ENCODE data around the gene TMEM63A. TPM values are rescaled to one million over a fixed set of nuclear protein-coding genes. Genes with fewer than 3 reads are reported as not detected.

Gene TMEM63A
- polyA plus RNA-seq, 1 donor from 2014 or later: not detected

- H3K9me2 ChIP-seq (ENCODE audit: insufficient read depth, low read length): no peaks in the 10 kb centered on the region
- no peak overlapping the region for H3K27ac ChIP-seq (ENCODE audit: low read length)
- no peaks in the 10 kb centered on the region for H3K9me3 ChIP-seq (ENCODE audit: low read length)
- TF ChIP-seq POLR2AphosphoS5 (IDR thresholded peaks at IDR 0.05) (no peak), EZH2 (IDR thresholded peaks at IDR 0.05; ENCODE audit: borderline replicate concordance, insufficient read depth, low read length, poor library complexity, severe bottlenecking) (no peak), CTCF (IDR thresholded peaks at IDR 0.05; ENCODE audit: poor library complexity, severe bottlenecking) (no peak), RAD21 (conservative IDR thresholded peaks at IDR 0.05) (no peak), MXI1 (conservative IDR thresholded peaks at IDR 0.05; ENCODE audit: poor library complexity, severe bottlenecking) (no peak), TAF1 (IDR thresholded peaks at IDR 0.05; ENCODE audit: low read depth) (no peak)
- H3F3A ChIP-seq (ENCODE audit: insufficient read depth, low read length, poor library complexity, severe bottlenecking): no peaks in the 10 kb centered on the region
- H3K9ac ChIP-seq (ENCODE audit: low read length): no peak overlapping the region
- H2AFZ ChIP-seq (ENCODE audit: low read depth, low read length): no peak overlapping the region
- H4K20me1 ChIP-seq (ENCODE audit: insufficient read depth): no peaks in the 10 kb centered on the region
- H3K36me3 ChIP-seq (ENCODE audit: insufficient read depth, low read length): no peaks in the 10 kb centered on the region
- H3K79me2 ChIP-seq (replicated peaks; ENCODE audit: insufficient read depth, low read length): no peaks in the 10 kb centered on the region
- no peak overlapping the region for H3K4me2 ChIP-seq (ENCODE audit: low read length)
- no peaks in the 10 kb centered on the region for H3K27me3 ChIP-seq (ENCODE audit: insufficient read depth, low read depth, low read length)
- H3K4me3 ChIP-seq (ENCODE audit: low read length): no peak overlapping the region
Observed at GRCh38 chr1:225866061-225866837, 15.9 kb downstream of the TMEM63A start.

GRCh38 chr1:225865514-225865913, 16.7 kb downstream of the TMEM63A start:
- Histone ChIP-seq H3F3A (ENCODE audit: insufficient read depth, low read length, poor library complexity, severe bottlenecking) (no peaks in the 10 kb centered on the region), H3K79me2 (replicated peaks; ENCODE audit: insufficient read depth, low read length) (no peaks in the 10 kb centered on the region), H3K9me2 (ENCODE audit: insufficient read depth, low read length) (no peaks in the 10 kb centered on the region), H3K4me3 (ENCODE audit: low read length) (no peak overlapping the region), H3K27ac (ENCODE audit: low read length) (no peak overlapping the region), H4K20me1 (ENCODE audit: insufficient read depth) (no peaks in the 10 kb centered on the region), H3K36me3 (ENCODE audit: insufficient read depth, low read length) (no peaks in the 10 kb centered on the region), H2AFZ (ENCODE audit: low read depth, low read length) (no peak overlapping the region), H3K9ac (ENCODE audit: low read length) (no peak overlapping the region), H3K9me3 (ENCODE audit: low read length) (no peaks in the 10 kb centered on the region), H3K27me3 (ENCODE audit: insufficient read depth, low read depth, low read length) (no peaks in the 10 kb centered on the region), H3K4me2 (ENCODE audit: low read length) (no peak overlapping the region)
- TF ChIP-seq CTCF (IDR thresholded peaks at IDR 0.05; ENCODE audit: poor library complexity, severe bottlenecking): no peak
- no peak for TF ChIP-seq EZH2 (IDR thresholded peaks at IDR 0.05; ENCODE audit: borderline replicate concordance, insufficient read depth, low read length, poor library complexity, severe bottlenecking)
- no peak for TF ChIP-seq POLR2AphosphoS5 (IDR thresholded peaks at IDR 0.05)
- no peak for TF ChIP-seq SMC3 (conservative IDR thresholded peaks at IDR 0.05; ENCODE audit: poor library complexity)
- TF ChIP-seq RAD21 (conservative IDR thresholded peaks at IDR 0.05): no peak
- no peak for TF ChIP-seq EP300 (conservative IDR thresholded peaks at IDR 0.05; ENCODE audit: poor library complexity, severe bottlenecking)

- Histone ChIP-seq H3K27me3 (ENCODE audit: insufficient read depth, low read depth, low read length) (no peaks in the 10 kb centered on the region), H3K36me3 (ENCODE audit: insufficient read depth, low read length) (no peaks in the 10 kb centered on the region), H4K20me1 (ENCODE audit: insufficient read depth) (no peaks in the 10 kb centered on the region), H3K4me2 (ENCODE audit: low read length) (no peak overlapping the region), H3K9me3 (ENCODE audit: low read length) (no peaks in the 10 kb centered on the region), H3K9ac (ENCODE audit: low read length) (no peak overlapping the region), H3K9me2 (ENCODE audit: insufficient read depth, low read length) (no peaks in the 10 kb centered on the region), H3K27ac (ENCODE audit: low read length) (no peak overlapping the region), H3K79me2 (replicated peaks; ENCODE audit: insufficient read depth, low read length) (no peaks in the 10 kb centered on the region), H3K4me3 (ENCODE audit: low read length) (no peak overlapping the region), H2AFZ (ENCODE audit: low read depth, low read length) (no peak overlapping the region), H3F3A (ENCODE audit: insufficient read depth, low read length, poor library complexity, severe bottlenecking) (no peaks in the 10 kb centered on the region)
- TF ChIP-seq RAD21 (conservative IDR thresholded peaks at IDR 0.05): no peak
- TF ChIP-seq POLR2AphosphoS5 (IDR thresholded peaks at IDR 0.05): no peak
- TF ChIP-seq SMC3 (conservative IDR thresholded peaks at IDR 0.05; ENCODE audit: poor library complexity): no peak
- TF ChIP-seq CTCF (IDR thresholded peaks at IDR 0.05; ENCODE audit: poor library complexity, severe bottlenecking): no peak
- no peak for TF ChIP-seq EP300 (conservative IDR thresholded peaks at IDR 0.05; ENCODE audit: poor library complexity, severe bottlenecking)
- TF ChIP-seq REST (IDR thresholded peaks at IDR 0.05; ENCODE audit: borderline replicate concordance): no peak
- no peak for TF ChIP-seq MXI1 (conservative IDR thresholded peaks at IDR 0.05; ENCODE audit: poor library complexity, severe bottlenecking)
Observed at GRCh38 chr1:225863167-225863566, 19.0 kb downstream of the TMEM63A start.
